Epithelial cell of esophagus (primary cell): Measurements from ENCODE around the gene CTH.
"Not testable (repeated sequence)": the region's sequence is repeated elsewhere in the genome, so short reads cannot be mapped to it uniquely, and the experiment has no call there.

Experiments
- DNase-seq: peaks from one replicate; pipeline ENCODE4 v3.0.0; 2010; ENCODE audit warnings: low read depth
- H3K4me3 ChIP-seq: 2 replicates; pipeline ENCODE4 v1.5.1; 2011; ENCODE audit warnings: mild to moderate bottlenecking, low read length, control low read depth
- CTCF ChIP-seq: IDR thresholded peaks from 2 replicates; pipeline ENCODE4 v1.5.1; 2011; ENCODE audit warnings: low read depth, mild to moderate bottlenecking, low read length, control low read depth, inconsistent platforms; ENCODE audit not compliant: insufficient read depth; ENCODE audit errors: missing control alignments

CTH gene

GRCh38 chr1:70440642-70441391 is 29.7 kb downstream of the CTH start:
- no peak for TF ChIP-seq CTCF
- DNase-seq, result no peak
- no peak overlapping the region for H3K4me3 ChIP-seq

GRCh38 chr1:70441392-70442035 is 30.4 kb downstream of the CTH start:
- no peak for TF ChIP-seq CTCF
- no peak for DNase-seq
- H3K4me3 ChIP-seq, result no peak overlapping the region

GRCh38 chr1:70442490-70442889 is 31.4 kb downstream of the CTH start:
- no peak for TF ChIP-seq CTCF
- no peak for DNase-seq
- no peak overlapping the region for H3K4me3 ChIP-seq

- no peak overlapping the region for H3K4me3 ChIP-seq
- no peak for DNase-seq
- no peak for TF ChIP-seq CTCF
These were observed 32.7 kb downstream of the CTH start for GRCh38 chr1:70443739-70444138.

GRCh38 chr1:70449049-70449448 is 38.0 kb downstream of the CTH start:
- TF ChIP-seq CTCF, result no peak
- no peak for DNase-seq
- H3K4me3 ChIP-seq, result no peak overlapping the region

GRCh38 chr1:70452164-70452939 is 41.3 kb downstream of the CTH start:
- not testable (repeated sequence) for H3K4me3 ChIP-seq, DNase-seq

- no peak for TF ChIP-seq CTCF
- no peak overlapping the region for H3K4me3 ChIP-seq
- no peak for DNase-seq
These were observed 44.2 kb downstream of the CTH start for GRCh38 chr1:70455291-70455690.
